ENCODE measurements around the gene SLC6A9. TPM values are rescaled to one million over a fixed set of nuclear protein-coding genes. Genes with fewer than 3 reads are reported as not detected.

The SLC6A9 gene
- total RNA-seq, 2 experiments from 2014 or later, result 0.17 TPM; not detected in 1

GRCh38 chr1:43978551-43979260, 52.6 kb downstream of the SLC6A9 start, which contains the start of gene B4GALT2:
Gene B4GALT2 (plus strand): TSS chr1:43979210. CDS start chr1:43981161, 1,951 bp downstream.
- ChIA-PET CTCF (no interaction called here), POLR2A (interaction anchor here (0.9 kb wide), 1 partner anchor 31 kb away, joined by 3 read pairs; no protein-coding TSS in a partner anchor)
- Mint-ChIP-seq H3K4me3 (peak within 1 kb of the TSS; percentile 96), H3K4me1 (ENCODE audit: low read depth) (peaks cover 48% of the 10 kb centered on the region), H3K9me3 (no peaks in the 10 kb centered on the region), H3K36me3 (ENCODE audit: low read depth) (peaks cover 50% of the 10 kb centered on the region), H3K27ac (no peak within 1 kb of the TSS), H3K27me3 (peaks cover 13% of the 10 kb centered on the region)
- intact Hi-C loops (cut with DNase I, micrococcal nuclease), result loop anchor here in 1 of 2 experiments (5.0 to 10.0 kb wide), 5 partner anchors 376 to 1211 kb away; partner anchors contain the start of genes C1orf50, CDC20, CFAP57 and EBNA1BP2
- Histone ChIP-seq H3K9me3 (ENCODE audit: control insufficient read depth in 1 of 2, insufficient read depth in 1 of 2, low read length in 2 of 2) (no peaks in the 10 kb centered on the region), H3K36me3 (ENCODE audit: insufficient read depth, low read length) (peaks cover 25% of the 10 kb centered on the region), H3K27ac (ENCODE audit: low read depth in 1 of 2, low read length in 2 of 2) (no peak within 1 kb of the TSS), H3K4me1 (ENCODE audit: insufficient read depth, low read length) (peaks cover 51% of the 10 kb centered on the region), H3K4me3 (ENCODE audit: low read length) (peak within 1 kb of the TSS; percentile 43), H3K27me3 (ENCODE audit: control insufficient read depth in 1 of 2, insufficient read depth in 2 of 2, low read length in 2 of 2) (peaks cover 5 to 7% of the 10 kb centered on the region in 2 experiments)
- TF ChIP-seq CTCF (IDR thresholded peaks at IDR 0.05), result no peak
- DNase-seq (peak in 7 of 14 experiments; percentile 15 to 61 (median 38)), ATAC-seq (ENCODE audit: poor library complexity) (no peak)

GRCh38 chr1:43978264-43978550, 53.1 kb downstream of the SLC6A9 start:
- Histone ChIP-seq H3K27me3 (ENCODE audit: control insufficient read depth in 1 of 2, insufficient read depth in 2 of 2, low read length in 2 of 2) (peaks cover 5 to 7% of the 10 kb centered on the region in 2 experiments), H3K36me3 (ENCODE audit: insufficient read depth, low read length) (peaks cover 25% of the 10 kb centered on the region), H3K4me3 (ENCODE audit: low read length) (no peak overlapping the region), H3K4me1 (ENCODE audit: insufficient read depth, low read length) (peaks cover 54% of the 10 kb centered on the region), H3K27ac (ENCODE audit: low read depth in 1 of 2, low read length in 2 of 2) (no peak overlapping the region), H3K9me3 (ENCODE audit: control insufficient read depth in 1 of 2, insufficient read depth in 1 of 2, low read length in 2 of 2) (no peaks in the 10 kb centered on the region)
- POLR2A ChIA-PET, result interaction anchor here (0.9 kb wide), 1 partner anchor 31 kb away, joined by 3 read pairs; no protein-coding TSS in a partner anchor
- Mint-ChIP-seq H3K27me3 (peaks cover 13% of the 10 kb centered on the region), H3K27ac (no peak overlapping the region), H3K4me1 (ENCODE audit: low read depth) (peaks cover 53% of the 10 kb centered on the region), H3K4me3 (peak overlapping the region; percentile 96), H3K9me3 (no peaks in the 10 kb centered on the region), H3K36me3 (ENCODE audit: low read depth) (peaks cover 50% of the 10 kb centered on the region)
- DNase-seq (no peak), ATAC-seq (ENCODE audit: poor library complexity) (no peak)
- intact Hi-C loops (cut with DNase I, micrococcal nuclease), result loop anchor here in 1 of 2 experiments (5.0 to 10.0 kb wide), 5 partner anchors 377 to 1211 kb away; partner anchors contain the start of genes C1orf50, CDC20, CFAP57 and EBNA1BP2
- CTCF ChIA-PET, result no interaction called here
- no peak for TF ChIP-seq CTCF (IDR thresholded peaks at IDR 0.05)

GRCh38 chr1:43977376-43978263, 53.6 kb downstream of the SLC6A9 start:
- no peak for TF ChIP-seq CTCF (IDR thresholded peaks at IDR 0.05)
- no peak overlapping the region for H3K27ac Mint-ChIP-seq
- peaks cover 5 to 7% of the 10 kb centered on the region in 2 experiments for H3K27me3 ChIP-seq (ENCODE audit: control insufficient read depth in 1 of 2, insufficient read depth in 2 of 2, low read length in 2 of 2)
- ChIA-PET POLR2A (no interaction called here), CTCF (no interaction called here)
- H3K9me3 Mint-ChIP-seq, result no peaks in the 10 kb centered on the region
- H3K27ac ChIP-seq (ENCODE audit: low read depth in 1 of 2, low read length in 2 of 2), result no peak overlapping the region
- peaks cover 25% of the 10 kb centered on the region for H3K36me3 ChIP-seq (ENCODE audit: insufficient read depth, low read length)
- H3K4me3 Mint-ChIP-seq, result peak overlapping the region; percentile 96
- no peak overlapping the region for H3K4me3 ChIP-seq (ENCODE audit: low read length)
- H3K4me1 ChIP-seq (ENCODE audit: insufficient read depth, low read length), result peaks cover 54% of the 10 kb centered on the region
- peaks cover 57% of the 10 kb centered on the region for H3K4me1 Mint-ChIP-seq (ENCODE audit: low read depth)
- no peaks in the 10 kb centered on the region for H3K9me3 ChIP-seq (ENCODE audit: control insufficient read depth in 1 of 2, insufficient read depth in 1 of 2, low read length in 2 of 2)
- H3K36me3 Mint-ChIP-seq (ENCODE audit: low read depth), result peaks cover 50% of the 10 kb centered on the region
- peaks cover 13% of the 10 kb centered on the region for H3K27me3 Mint-ChIP-seq
- intact Hi-C loops (cut with DNase I, micrococcal nuclease), result loop anchor here in 1 of 2 experiments (5.0 to 10.0 kb wide), 5 partner anchors 377 to 1210 kb away; partner anchors contain the start of genes C1orf50, CDC20, CFAP57 and EBNA1BP2
- ATAC-seq (ENCODE audit: poor library complexity) (no peak), DNase-seq (no peak)

All from CD4-positive, alpha-beta T cell (primary cell).